Type B pancreatic cell (in vitro differentiated cells): ENCODE results near the gene ACSF2. TPM values are rescaled to one million over a fixed set of nuclear protein-coding genes. Genes with fewer than 3 reads are reported as not detected.

Experiments used
- DNase-seq: peaks from one replicate; pipeline ENCODE4 v3.0.0; 2021; ENCODE audit warnings: mixed read lengths; ENCODE audit not compliant: unreplicated experiment; ENCODE audit errors: extremely low spot score
- H3K27ac Mint-ChIP-seq: 2 replicates; pipeline ENCODE4 v1.8.0; 2021; ENCODE audit warnings: mild to moderate bottlenecking, mixed read lengths
- H3K27me3 Mint-ChIP-seq: 2 replicates; pipeline ENCODE4 v1.8.0; 2021; ENCODE audit warnings: mixed read lengths
- H3K36me3 Mint-ChIP-seq: 2 replicates; pipeline ENCODE4 v1.8.0; 2021; ENCODE audit warnings: mixed read lengths
- H3K4me1 Mint-ChIP-seq: one replicate; pipeline ENCODE4 v1.8.0; 2021; ENCODE audit warnings: mixed read lengths; ENCODE audit not compliant: unreplicated experiment
- H3K4me3 Mint-ChIP-seq: 2 replicates; pipeline ENCODE4 v1.8.0; 2021; ENCODE audit warnings: mild to moderate bottlenecking, mixed read lengths
- H3K9me3 Mint-ChIP-seq: 2 replicates; pipeline ENCODE4 v1.8.0; 2021; ENCODE audit warnings: mixed read lengths
- total RNA-seq: library from RNA; stranded (reverse); gene quantifications from 2 replicates; pipeline ENCODE4 v1.2.1, GENCODE V29; 2021; ENCODE audit warnings: low replicate concordance
- TF ChIP-seq, protein P1 (sequence below): fragments of 200-600 bp; sonication (generic); conservative IDR thresholded peaks from 2 replicates; pipeline ENCODE4 v1.5.0; 2021; ENCODE audit warnings: antibody characterized with exemption, mild to moderate bottlenecking

ACSF2 gene
- total RNA-seq, 1 donor from 2014 or later = 57.3 TPM

DNA sequence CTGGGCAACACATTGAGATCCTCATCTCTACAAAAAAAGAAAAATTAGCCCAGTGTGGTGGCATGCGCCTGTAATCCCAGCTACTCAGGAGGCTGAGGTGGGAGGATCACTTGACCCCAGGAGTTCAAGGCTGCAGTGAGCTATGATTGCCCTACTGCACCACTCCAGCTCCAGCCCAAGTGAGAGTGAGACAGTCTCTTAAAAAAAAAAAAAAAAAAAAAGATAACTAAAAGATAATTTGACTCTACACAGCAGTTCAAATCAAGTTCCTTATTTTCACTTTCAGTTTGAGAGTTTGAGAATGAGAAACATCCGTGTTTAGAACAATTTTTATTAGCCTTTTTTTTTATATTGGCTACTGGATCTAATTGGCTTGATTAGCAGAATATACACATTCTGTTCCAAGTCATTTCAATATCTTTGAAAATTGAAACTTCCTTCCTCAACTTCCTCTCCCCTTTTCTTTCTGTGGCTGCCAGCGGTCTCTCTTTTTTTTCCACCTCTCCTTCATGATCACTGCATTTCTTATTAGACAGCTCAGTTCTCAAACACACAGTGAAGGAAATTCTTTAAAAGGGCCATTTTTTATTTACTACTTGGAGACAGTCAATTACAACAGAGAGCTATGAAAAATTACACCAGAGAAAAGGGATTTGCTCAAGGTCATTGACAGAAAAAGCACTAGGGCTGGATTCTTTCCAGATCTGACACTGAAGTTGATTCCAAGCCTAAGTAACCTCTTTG, 4.5 kb upstream of the ACSF2 start:
- DNase-seq = no peak
- H3K36me3 Mint-ChIP-seq = peaks cover 5% of the 10 kb centered on the region
- peak overlapping the region; percentile 84 for H3K27ac Mint-ChIP-seq
- peak overlapping the region; percentile 57 for H3K4me3 Mint-ChIP-seq
- TF ChIP-seq, protein P1, sequence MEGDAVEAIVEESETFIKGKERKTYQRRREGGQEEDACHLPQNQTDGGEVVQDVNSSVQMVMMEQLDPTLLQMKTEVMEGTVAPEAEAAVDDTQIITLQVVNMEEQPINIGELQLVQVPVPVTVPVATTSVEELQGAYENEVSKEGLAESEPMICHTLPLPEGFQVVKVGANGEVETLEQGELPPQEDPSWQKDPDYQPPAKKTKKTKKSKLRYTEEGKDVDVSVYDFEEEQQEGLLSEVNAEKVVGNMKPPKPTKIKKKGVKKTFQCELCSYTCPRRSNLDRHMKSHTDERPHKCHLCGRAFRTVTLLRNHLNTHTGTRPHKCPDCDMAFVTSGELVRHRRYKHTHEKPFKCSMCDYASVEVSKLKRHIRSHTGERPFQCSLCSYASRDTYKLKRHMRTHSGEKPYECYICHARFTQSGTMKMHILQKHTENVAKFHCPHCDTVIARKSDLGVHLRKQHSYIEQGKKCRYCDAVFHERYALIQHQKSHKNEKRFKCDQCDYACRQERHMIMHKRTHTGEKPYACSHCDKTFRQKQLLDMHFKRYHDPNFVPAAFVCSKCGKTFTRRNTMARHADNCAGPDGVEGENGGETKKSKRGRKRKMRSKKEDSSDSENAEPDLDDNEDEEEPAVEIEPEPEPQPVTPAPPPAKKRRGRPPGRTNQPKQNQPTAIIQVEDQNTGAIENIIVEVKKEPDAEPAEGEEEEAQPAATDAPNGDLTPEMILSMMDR = no peak
- no peaks in the 10 kb centered on the region for H3K27me3 Mint-ChIP-seq
- H3K9me3 Mint-ChIP-seq = peaks cover 7% of the 10 kb centered on the region
- peaks cover 24% of the 10 kb centered on the region for H3K4me1 Mint-ChIP-seq

DNA sequence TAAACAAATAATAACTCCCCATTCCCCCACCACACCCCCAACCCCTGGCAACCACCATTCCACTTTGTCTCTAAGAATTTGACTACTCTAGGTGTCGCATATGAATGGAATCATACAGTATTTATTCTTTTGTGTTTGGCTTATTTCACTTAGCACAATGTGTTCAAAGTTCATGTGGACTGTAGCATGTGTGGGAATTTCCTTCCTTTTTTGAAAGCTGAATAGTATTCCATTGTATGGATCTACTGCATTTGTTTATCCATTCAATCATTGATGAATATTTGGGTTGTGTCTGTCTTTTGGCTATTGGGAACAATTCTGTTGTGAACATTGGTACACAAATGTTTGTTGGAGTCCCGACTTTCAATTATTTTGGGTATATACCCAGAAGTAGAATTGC, 3.3 kb upstream of the ACSF2 start:
- no peak overlapping the region for H3K27ac Mint-ChIP-seq
- peaks cover 35% of the 10 kb centered on the region for H3K4me1 Mint-ChIP-seq
- no peak overlapping the region for H3K4me3 Mint-ChIP-seq
- TF ChIP-seq, protein P1 = no peak
- H3K9me3 Mint-ChIP-seq = peaks cover 7% of the 10 kb centered on the region
- H3K27me3 Mint-ChIP-seq = no peaks in the 10 kb centered on the region
- DNase-seq = no peak
- peaks cover 5% of the 10 kb centered on the region for H3K36me3 Mint-ChIP-seq

DNA sequence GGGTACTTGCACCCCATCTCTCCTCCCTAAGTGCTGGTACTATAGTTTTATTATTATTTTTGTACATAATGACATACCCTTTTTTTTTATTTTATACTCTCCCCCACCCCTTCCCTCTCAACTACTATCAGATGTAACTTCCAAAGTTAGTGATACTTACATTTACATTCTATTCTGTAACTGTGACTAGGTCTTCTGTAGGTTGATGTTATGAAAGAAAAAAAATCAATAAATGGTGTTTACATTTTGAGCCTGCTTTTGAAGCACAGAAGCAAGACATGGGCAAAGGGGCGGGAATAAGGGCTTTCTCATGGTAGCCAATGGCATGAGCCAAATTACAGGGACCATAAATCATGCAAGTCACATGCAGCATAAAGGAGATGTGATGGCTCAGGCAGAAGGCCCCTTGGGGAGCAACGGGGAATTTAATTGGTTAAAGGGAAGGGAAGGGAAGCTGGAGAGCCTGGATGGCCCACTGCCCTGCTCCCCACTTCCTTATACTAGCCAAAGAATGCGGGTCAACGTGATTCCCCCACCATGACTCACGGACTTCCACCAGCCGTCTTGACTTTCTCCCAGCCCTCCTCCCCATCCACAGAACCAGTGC, 2.4 kb upstream of the ACSF2 start:
- peaks cover 38% of the 10 kb centered on the region for H3K4me1 Mint-ChIP-seq
- H3K9me3 Mint-ChIP-seq = peaks cover 7% of the 10 kb centered on the region
- H3K36me3 Mint-ChIP-seq = peaks cover 5% of the 10 kb centered on the region
- DNase-seq = no peak
- TF ChIP-seq, protein P1 = no peak
- H3K4me3 Mint-ChIP-seq = peak overlapping the region; percentile 68
- H3K27ac Mint-ChIP-seq = peak overlapping the region; percentile 88
- no peaks in the 10 kb centered on the region for H3K27me3 Mint-ChIP-seq

DNA sequence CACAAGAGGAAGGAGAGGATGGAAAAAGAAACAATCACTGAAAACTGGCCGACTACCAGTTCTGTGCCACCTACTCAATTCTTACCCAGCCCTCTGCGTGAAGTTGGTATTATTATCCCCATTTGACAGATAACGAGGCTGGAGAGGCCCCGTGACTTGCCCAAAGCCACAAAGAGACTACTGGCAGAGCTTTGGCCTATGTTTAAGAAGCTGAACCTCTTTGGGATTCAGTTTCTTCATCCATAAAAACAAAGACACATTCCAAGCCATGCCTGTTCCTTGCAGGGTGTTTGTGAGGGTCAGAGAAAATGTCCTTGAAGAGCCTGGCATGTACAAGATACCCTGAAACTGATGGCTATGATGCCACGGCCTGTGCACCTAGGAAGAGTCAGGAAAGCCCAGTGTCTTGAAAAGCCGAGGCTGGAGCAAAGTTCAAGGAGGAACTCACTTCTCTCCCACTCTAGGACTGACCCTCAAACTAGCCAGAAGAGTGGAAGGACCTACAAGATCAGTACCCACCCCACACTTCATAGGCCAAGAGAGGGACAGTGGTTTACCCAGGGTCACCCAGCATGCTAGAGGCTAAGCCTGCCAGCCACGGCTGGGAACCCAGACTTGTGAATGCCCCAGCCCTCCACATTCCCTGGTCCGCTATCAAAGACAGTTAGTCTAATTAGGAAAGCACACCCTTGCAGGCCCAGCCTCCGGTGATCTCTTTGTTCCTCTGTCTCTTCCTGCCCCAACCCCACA, 1.6 kb upstream of the ACSF2 start:
- Mint-ChIP-seq H3K9me3 (no peaks in the 10 kb centered on the region), H3K27me3 (no peaks in the 10 kb centered on the region), H3K27ac (peak overlapping the region; percentile 88), H3K4me3 (peak overlapping the region; percentile 68), H3K4me1 (peaks cover 39% of the 10 kb centered on the region), H3K36me3 (no peaks in the 10 kb centered on the region)
- TF ChIP-seq, protein P1 = no peak
- DNase-seq = no peak

DNA sequence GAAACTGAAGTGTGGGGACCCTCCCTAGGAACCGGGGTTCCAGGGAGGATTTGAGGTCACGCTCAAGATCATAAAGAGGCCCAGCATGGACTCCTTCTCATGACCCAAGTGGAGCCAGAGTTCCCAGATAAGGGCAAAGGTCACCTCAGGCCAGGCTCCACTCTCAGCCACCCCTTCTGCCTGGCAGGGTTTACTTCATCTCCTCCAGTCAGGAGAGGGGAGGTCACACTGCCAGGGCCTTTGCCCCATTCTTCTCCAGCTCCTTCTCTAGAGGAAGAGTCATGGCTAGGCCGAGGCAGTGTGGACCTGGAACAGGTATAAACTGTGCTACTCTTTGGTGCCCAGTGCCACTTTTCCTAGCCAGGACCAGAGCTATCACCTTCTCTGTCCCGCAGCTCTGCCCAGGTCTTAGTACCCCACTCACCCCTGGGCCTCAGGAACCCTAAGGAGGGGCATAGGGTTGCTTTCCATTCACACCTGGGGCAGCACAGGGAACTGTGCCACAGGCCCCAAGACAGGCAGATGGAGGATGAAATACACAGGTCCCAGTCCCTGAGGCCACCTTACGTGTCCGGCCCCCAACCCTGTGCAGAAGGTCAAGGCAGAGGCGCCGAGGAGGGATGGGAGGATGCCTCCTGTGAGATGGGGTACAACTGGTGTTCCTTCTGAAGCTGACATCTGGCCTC, 879 bp upstream of the ACSF2 start:
- H3K9me3 Mint-ChIP-seq = no peaks in the 10 kb centered on the region
- no peaks in the 10 kb centered on the region for H3K36me3 Mint-ChIP-seq
- H3K27me3 Mint-ChIP-seq = no peaks in the 10 kb centered on the region
- no peak for DNase-seq
- TF ChIP-seq, protein P1 = no peak
- peak overlapping the region; percentile 62 for H3K27ac Mint-ChIP-seq
- H3K4me3 Mint-ChIP-seq = peak overlapping the region; percentile 87
- peaks cover 44% of the 10 kb centered on the region for H3K4me1 Mint-ChIP-seq
